ENCODE results near the gene UBD.

The UBD gene

GRCh38 chr6:29567991-29568390 lies 8.5 kb upstream of the UBD start:
- no peak for TF ChIP-seq ZBTB7A (IDR thresholded peaks at IDR 0.05; ENCODE audit: low read depth)
- TF ChIP-seq MAX (IDR thresholded peaks at IDR 0.05) = no peak
- no peak for TF ChIP-seq TEAD4 (IDR thresholded peaks at IDR 0.05)
- no peak for TF ChIP-seq REST (IDR thresholded peaks at IDR 0.05; ENCODE audit: low read depth)
- TF ChIP-seq CREB1 (IDR thresholded peaks at IDR 0.05; ENCODE audit: low read depth) = no peak
- no peak for TF ChIP-seq FOXM1 (IDR thresholded peaks at IDR 0.05; ENCODE audit: borderline replicate concordance, low read depth)
- TF ChIP-seq EGR1 (IDR thresholded peaks at IDR 0.05) = no peak
- TF ChIP-seq NFIC (IDR thresholded peaks at IDR 0.05) = no peak
- no peak for TF ChIP-seq CEBPB (IDR thresholded peaks at IDR 0.05)
- TF ChIP-seq YY1 (IDR thresholded peaks at IDR 0.05; ENCODE audit: low read depth) = no peak
- TF ChIP-seq TCF12 (IDR thresholded peaks at IDR 0.05; ENCODE audit: low read depth) = no peak
- no peak for TF ChIP-seq RAD21 (IDR thresholded peaks at IDR 0.05; ENCODE audit: low read depth)
- TF ChIP-seq EP300 (IDR thresholded peaks at IDR 0.05; ENCODE audit: borderline replicate concordance) = no peak
- no peak for TF ChIP-seq TAF1 (IDR thresholded peaks at IDR 0.05; ENCODE audit: low read depth)
- TF ChIP-seq, protein P1, sequence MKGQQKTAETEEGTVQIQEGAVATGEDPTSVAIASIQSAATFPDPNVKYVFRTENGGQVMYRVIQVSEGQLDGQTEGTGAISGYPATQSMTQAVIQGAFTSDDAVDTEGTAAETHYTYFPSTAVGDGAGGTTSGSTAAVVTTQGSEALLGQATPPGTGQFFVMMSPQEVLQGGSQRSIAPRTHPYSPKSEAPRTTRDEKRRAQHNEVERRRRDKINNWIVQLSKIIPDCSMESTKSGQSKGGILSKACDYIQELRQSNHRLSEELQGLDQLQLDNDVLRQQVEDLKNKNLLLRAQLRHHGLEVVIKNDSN (IDR thresholded peaks at IDR 0.05) = no peak

- TF ChIP-seq ZBTB7A (IDR thresholded peaks at IDR 0.05; ENCODE audit: low read depth) (no peak), TEAD4 (IDR thresholded peaks at IDR 0.05) (no peak), EP300 (IDR thresholded peaks at IDR 0.05; ENCODE audit: borderline replicate concordance) (no peak), TCF12 (IDR thresholded peaks at IDR 0.05; ENCODE audit: low read depth) (no peak), CREB1 (IDR thresholded peaks at IDR 0.05; ENCODE audit: low read depth) (no peak), RAD21 (IDR thresholded peaks at IDR 0.05; ENCODE audit: low read depth) (no peak)
These were observed 8.0 kb upstream of the UBD start for GRCh38 chr6:29567541-29567940.

- no peak for TF ChIP-seq REST (IDR thresholded peaks at IDR 0.05; ENCODE audit: low read depth)
- no peak for TF ChIP-seq TCF12 (IDR thresholded peaks at IDR 0.05; ENCODE audit: low read depth)
- TF ChIP-seq ZBTB7A (IDR thresholded peaks at IDR 0.05; ENCODE audit: low read depth) = no peak
- no peak for TF ChIP-seq TAF1 (IDR thresholded peaks at IDR 0.05; ENCODE audit: low read depth)
- no peak for TF ChIP-seq EGR1 (IDR thresholded peaks at IDR 0.05)
- no peak for TF ChIP-seq RAD21 (IDR thresholded peaks at IDR 0.05; ENCODE audit: low read depth)
- TF ChIP-seq FOXM1 (IDR thresholded peaks at IDR 0.05; ENCODE audit: borderline replicate concordance, low read depth) = no peak
- TF ChIP-seq CREB1 (IDR thresholded peaks at IDR 0.05; ENCODE audit: low read depth) = no peak
- TF ChIP-seq CEBPB (IDR thresholded peaks at IDR 0.05) = no peak
- no peak for TF ChIP-seq YY1 (IDR thresholded peaks at IDR 0.05; ENCODE audit: low read depth)
- no peak for TF ChIP-seq NFIC (IDR thresholded peaks at IDR 0.05)
- no peak for TF ChIP-seq MAX (IDR thresholded peaks at IDR 0.05)
- TF ChIP-seq TEAD4 (IDR thresholded peaks at IDR 0.05) = no peak
- no peak for TF ChIP-seq EP300 (IDR thresholded peaks at IDR 0.05; ENCODE audit: borderline replicate concordance)
- TF ChIP-seq, protein P1 (IDR thresholded peaks at IDR 0.05) = no peak
These were observed 7.3 kb upstream of the UBD start for GRCh38 chr6:29566856-29567255.

- TF ChIP-seq EGR1 (IDR thresholded peaks at IDR 0.05) (no peak), TEAD4 (IDR thresholded peaks at IDR 0.05) (no peak), REST (IDR thresholded peaks at IDR 0.05; ENCODE audit: low read depth) (no peak), RAD21 (IDR thresholded peaks at IDR 0.05; ENCODE audit: low read depth) (no peak), YY1 (IDR thresholded peaks at IDR 0.05; ENCODE audit: low read depth) (no peak), ZBTB7A (IDR thresholded peaks at IDR 0.05; ENCODE audit: low read depth) (no peak), TCF12 (IDR thresholded peaks at IDR 0.05; ENCODE audit: low read depth) (no peak), TAF1 (IDR thresholded peaks at IDR 0.05; ENCODE audit: low read depth) (no peak), FOXM1 (IDR thresholded peaks at IDR 0.05; ENCODE audit: borderline replicate concordance, low read depth) (no peak), EP300 (IDR thresholded peaks at IDR 0.05; ENCODE audit: borderline replicate concordance) (no peak), CREB1 (IDR thresholded peaks at IDR 0.05; ENCODE audit: low read depth) (no peak)
These were observed 5.3 kb upstream of the UBD start for GRCh38 chr6:29564875-29565274.

Measured in Ishikawa (cell line).